Endothelial cell of umbilical vein (primary cell): Measurements from ENCODE around the gene FAM163A. TPM values are rescaled to one million over a fixed set of nuclear protein-coding genes. Genes with fewer than 3 reads are reported as not detected.

ENCODE experiments used
- BruUV-seq: library from RNA; stranded (reverse); fragments of 400-500 nt; replicated peaks from 2 replicates; lab custom pipeline; 2021; lab: Mats Ljungman, UMichigan
- CTCF ChIA-PET: fragments of 300-600, 350-600 bp; sonication (Branson Sonifier 250); formaldehyde crosslinking; loops from one replicate; lab custom pipeline; 2021; ENCODE audit warnings: antibody characterized with exemption, inconsistent platforms; lab: Charles Lee
- POLR2A ChIA-PET: fragments of 300-600, 350-600 bp; sonication (Branson Sonifier 250); formaldehyde crosslinking; loops from one replicate; lab custom pipeline; 2021; ENCODE audit warnings: antibody characterized with exemption, inconsistent platforms; lab: Charles Lee
- DNase-seq: peaks from one replicate; pipeline ENCODE4 v3.0.0-alpha.2; 2011; ENCODE audit warnings: low read depth, low spot score
- FAIRE-seq: peaks from 2 replicates; lab custom pipeline; 2011; peaks lifted over from hg19 to GRCh38; lab: Jason Lieb, UNC
- H2AFZ ChIP-seq: 2 replicates; pipeline ENCODE4 v1.6.0; 2012; ENCODE audit warnings: low read depth, low read length, control low read depth, inconsistent platforms
- H3K27ac ChIP-seq: 2 replicates; pipeline ENCODE4 v1.5.1; 2011; ENCODE audit warnings: low read depth, mild to moderate bottlenecking, control low read depth, low read length, moderate library complexity; ENCODE audit not compliant: insufficient read depth
- H3K27me3 ChIP-seq, 2 experiments: 2 replicates each; pipeline versions ENCODE4 v1.6.0 to v1.6.1; 2011; ENCODE audit warnings: low read length in 2 of 2, mixed read lengths in 1 of 2; ENCODE audit not compliant: control insufficient read depth in 2 of 2, insufficient read depth in 2 of 2
- H3K36me3 ChIP-seq, 2 experiments: 2 replicates in 1 of 2; 3 replicates in 1 of 2; pipeline ENCODE4 v1.5.1; 2011; ENCODE audit warnings: low read length in 2 of 2, mild to moderate bottlenecking in 1 of 2, moderate library complexity in 1 of 2; ENCODE audit not compliant: control insufficient read depth in 2 of 2, insufficient read depth in 2 of 2; ENCODE audit errors: extremely low read depth in 1 of 2
- H3K4me1 ChIP-seq: 3 replicates; pipeline ENCODE4 v1.5.1; 2011; ENCODE audit warnings: mild to moderate bottlenecking, low read length; ENCODE audit not compliant: control insufficient read depth, insufficient read depth; ENCODE audit errors: extremely low read depth
- H3K4me2 ChIP-seq: 2 replicates; pipeline ENCODE4 v1.6.1; 2011; ENCODE audit warnings: low read length, control low read depth, mixed read lengths; ENCODE audit not compliant: insufficient read depth
- H3K4me3 ChIP-seq, 3 experiments: fragments of 200-600 bp in 1 of 3; sonication (generic), shearing (Covaris generic) in 1 of 3; replicated peaks in 1 of 3; 2 replicates each; pipeline ENCODE4 v1.5.1; 2011 to 2016; ENCODE audit warnings: control low read depth in 3 of 3, low read length in 3 of 3, mild to moderate bottlenecking in 2 of 3, inconsistent platforms in 1 of 3, low read depth in 1 of 3, moderate library complexity in 1 of 3; ENCODE audit not compliant: insufficient read depth in 1 of 3
- H3K79me2 ChIP-seq: 2 replicates; pipeline ENCODE4 v1.6.0; 2012; ENCODE audit warnings: low read length, inconsistent platforms; ENCODE audit not compliant: control insufficient read depth, insufficient read depth
- H3K9ac ChIP-seq: replicated peaks from 2 replicates; pipeline ENCODE3; 2011; ENCODE audit warnings: low read length, control low read depth; ENCODE audit not compliant: insufficient read depth; ENCODE audit errors: extremely low read depth
- H3K9me1 ChIP-seq: replicated peaks from 3 replicates; pipeline ENCODE4 v1.6.0; 2011; ENCODE audit warnings: mild to moderate bottlenecking, low read length; ENCODE audit not compliant: control insufficient read depth, insufficient read depth; ENCODE audit errors: extremely low read depth
- H3K9me3 ChIP-seq: replicated peaks from 2 replicates; pipeline ENCODE4 v1.5.1; 2012; ENCODE audit warnings: low read length, inconsistent platforms; ENCODE audit not compliant: control insufficient read depth, insufficient read depth
- H4K20me1 ChIP-seq: replicated peaks from 2 replicates; pipeline ENCODE3; 2011; ENCODE audit warnings: mild to moderate bottlenecking, low read length; ENCODE audit not compliant: control insufficient read depth, insufficient read depth; ENCODE audit errors: extremely low read depth
- CTCF ChIP-seq, 2 donors: IDR thresholded peaks; 1 replicate in 1 of 2; 2 replicates in 1 of 2; pipeline ENCODE4 v1.5.1; 2011; ENCODE audit warnings: low read length in 2 of 2, mild to moderate bottlenecking in 2 of 2, moderate library complexity in 2 of 2, control low read depth in 1 of 2, inconsistent platforms in 1 of 2, low read depth in 1 of 2; ENCODE audit not compliant: insufficient read depth in 1 of 2; ENCODE audit errors: extremely low read depth in 1 of 2
- EZH2 ChIP-seq: IDR thresholded peaks from 2 replicates; pipeline ENCODE4 v1.6.1; 2012; ENCODE audit warnings: borderline replicate concordance, low read depth, mild to moderate bottlenecking, moderate library complexity, low read length, inconsistent platforms; ENCODE audit not compliant: severe bottlenecking
- FOS ChIP-seq: IDR thresholded peaks from 2 replicates; pipeline ENCODE4 v1.6.1; 2011; ENCODE audit warnings: mild to moderate bottlenecking, low read length, moderate library complexity, borderline replicate concordance; ENCODE audit not compliant: insufficient read depth
- GATA2 ChIP-seq: IDR thresholded peaks from 2 replicates; pipeline ENCODE4 v1.7.0; 2011; ENCODE audit warnings: low read depth, mild to moderate bottlenecking, moderate library complexity, mixed read lengths, low read length; ENCODE audit not compliant: insufficient read length, insufficient read depth
- JUN ChIP-seq: IDR thresholded peaks from 2 replicates; pipeline ENCODE4 v1.6.1; 2011; ENCODE audit warnings: borderline replicate concordance, low read depth; ENCODE audit not compliant: insufficient read length, insufficient read depth
- MAX ChIP-seq: IDR thresholded peaks from 2 replicates; pipeline ENCODE4 v1.6.1; 2011; ENCODE audit not compliant: insufficient read depth, insufficient read length
- MYC ChIP-seq: IDR thresholded peaks from one replicate; pipeline ENCODE4 v1.6.1; 2011; ENCODE audit warnings: mild to moderate bottlenecking, low read depth, low read length
- POLR2A ChIP-seq: IDR thresholded peaks from 2 replicates; pipeline ENCODE4 v1.6.1; 2012; ENCODE audit warnings: low read depth, mild to moderate bottlenecking, control low read depth, low read length
- POLR2AphosphoS5 ChIP-seq: IDR thresholded peaks from 2 replicates; pipeline ENCODE4 v1.6.1; 2012; ENCODE audit warnings: low read depth, mild to moderate bottlenecking, control low read depth, low read length, moderate library complexity; ENCODE audit not compliant: insufficient read depth
- dilution Hi-C: fragments of 300-500 bp; cut with MboI; formaldehyde crosslinking; loops from one replicate; pipeline ENCODE4 v1.15.0; 2019; ENCODE audit warnings: low sequenced_read_pairs; ENCODE audit not compliant: extremely low pct_ligation_motif_present
- intact Hi-C: fragments of 100-400 bp; cut with micrococcal nuclease; formaldehyde crosslinking; loops from one replicate; pipeline ENCODE4 v1.10.0; 2022
- polyA plus RNA-seq, 4 experiments: library from polyadenylated mRNA; depleted of rRNA in 3 of 4; stranded (reverse) in 3 of 4; unstranded in 1 of 4; fragments of >200 nt; gene quantifications; 2 replicates each; pipeline versions ENCODE4 v1.2.1 to v1.2.3, GENCODE V29; 2011 to 2012; ENCODE audit warnings: missing spikeins in 1 of 4
- total RNA-seq: library from RNA; stranded (reverse); gene quantifications from 2 replicates; pipeline ENCODE4 v1.2.3, GENCODE V29; 2021

FAM163A gene
- total and polyA plus RNA-seq, 2 donors (not counting 3 experiments of a cell fraction or from before 2014, with no cell fraction given) = not detected

- H3K9ac ChIP-seq = no peak overlapping the region
- DNase-seq (no peak), FAIRE-seq (no peak)
- H3K4me3 ChIP-seq = no peak overlapping the region
- BruUV-seq = no TSS peak
- intact Hi-C loops = no loop called here
- no peak overlapping the region for H2AFZ ChIP-seq
- H3K27ac ChIP-seq = no peak overlapping the region
- peaks cover 0 to 8% of the 10 kb centered on the region in 2 experiments for H3K27me3 ChIP-seq
- no peaks in the 10 kb centered on the region for H3K4me1 ChIP-seq
- no peaks in the 10 kb centered on the region for H3K79me2 ChIP-seq
- ChIA-PET POLR2A (interaction anchor here (1.3 kb wide), 1 partner anchor 9 kb away, joined by 3 read pairs; no protein-coding TSS in a partner anchor), CTCF (interaction anchor here (0.6 to 2.7 kb wide), 3 partner anchors 10 to 59 kb away, joined by 3 to 18 read pairs (median 15); no protein-coding TSS in a partner anchor)
- no peaks in the 10 kb centered on the region for H4K20me1 ChIP-seq
- H3K4me2 ChIP-seq = no peak overlapping the region
- H3K9me1 ChIP-seq = no peaks in the 10 kb centered on the region
- dilution Hi-C loops = no loop called here
- TF ChIP-seq MYC (no peak), FOS (no peak), GATA2 (no peak), POLR2A (no peak), JUN (no peak), POLR2AphosphoS5 (no peak), CTCF (IDR thresholded peaks at IDR 0.05; ENCODE audit: extremely low read depth in 1 of 2, insufficient read depth in 1 of 2, low read depth in 1 of 2, low read length in 2 of 2) (no peak), MAX (no peak), EZH2 (no peak)
- no peaks in the 10 kb centered on the region for H3K9me3 ChIP-seq
- no peaks in the 10 kb centered on the region for H3K36me3 ChIP-seq
Observed at GRCh38 chr1:179824265-179824664, 81.2 kb downstream of the FAM163A start.
